HFF-Myc (cell line): ENCODE measurements around the gene SYTL1.

Experiments used
- DNase-seq: peaks from one replicate; pipeline ENCODE4 v3.0.0-alpha.2; 2011; ENCODE audit warnings: low read depth; ENCODE audit errors: extremely low read depth
- H3K4me3 ChIP-seq: replicated peaks from 2 replicates; pipeline ENCODE4 v1.5.1; 2011; ENCODE audit warnings: low read depth, mild to moderate bottlenecking, control low read depth, low read length
- TF ChIP-seq, protein P1 (sequence below): IDR thresholded peaks from 2 replicates; pipeline ENCODE4 v1.5.1; 2012; ENCODE audit warnings: mild to moderate bottlenecking, low read depth, low read length, control low read depth; ENCODE audit errors: missing control alignments

The SYTL1 gene

DNA sequence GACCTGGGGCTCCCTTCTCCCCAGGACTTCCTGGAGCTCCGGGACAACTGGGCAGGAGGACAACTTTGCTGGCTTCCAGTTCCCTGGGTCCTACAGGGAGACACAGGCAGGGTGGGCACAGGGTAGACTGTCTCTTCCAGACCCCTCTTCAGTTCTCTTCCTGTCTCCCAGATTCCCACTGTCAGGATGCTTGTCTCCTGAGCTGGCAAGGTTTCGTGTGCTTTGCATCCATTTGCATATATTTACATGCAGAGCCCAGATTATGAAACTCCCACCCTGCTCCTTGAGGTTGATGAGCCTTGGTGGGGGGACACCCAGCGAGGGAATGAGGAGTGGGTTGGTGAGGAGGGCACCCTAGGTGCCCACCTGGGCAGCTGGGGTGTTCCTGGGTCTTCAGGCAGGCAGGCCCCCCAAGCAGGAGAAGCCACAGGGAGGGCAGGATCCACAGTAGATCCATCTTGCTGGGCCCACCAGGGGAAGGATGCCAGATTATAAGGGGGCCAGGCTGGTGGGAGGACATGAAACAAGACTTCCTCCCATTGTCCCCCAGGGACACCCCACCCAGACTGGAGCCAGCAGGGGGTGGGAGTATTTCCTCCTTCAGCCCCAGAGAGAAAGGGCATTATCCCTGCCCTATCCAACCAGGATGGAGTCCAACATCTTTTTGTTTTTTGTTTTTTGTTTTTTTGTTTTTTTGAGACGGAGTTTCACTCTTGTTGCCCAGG lies 32.7 kb downstream of the SYTL1 start, which contains the start of gene FCN3:
FCN3 (minus strand) TSS at position 463 of the 725 bp plus-strand sequence; CDS start at position 457, 6 bp downstream.
- TF ChIP-seq, protein P1, sequence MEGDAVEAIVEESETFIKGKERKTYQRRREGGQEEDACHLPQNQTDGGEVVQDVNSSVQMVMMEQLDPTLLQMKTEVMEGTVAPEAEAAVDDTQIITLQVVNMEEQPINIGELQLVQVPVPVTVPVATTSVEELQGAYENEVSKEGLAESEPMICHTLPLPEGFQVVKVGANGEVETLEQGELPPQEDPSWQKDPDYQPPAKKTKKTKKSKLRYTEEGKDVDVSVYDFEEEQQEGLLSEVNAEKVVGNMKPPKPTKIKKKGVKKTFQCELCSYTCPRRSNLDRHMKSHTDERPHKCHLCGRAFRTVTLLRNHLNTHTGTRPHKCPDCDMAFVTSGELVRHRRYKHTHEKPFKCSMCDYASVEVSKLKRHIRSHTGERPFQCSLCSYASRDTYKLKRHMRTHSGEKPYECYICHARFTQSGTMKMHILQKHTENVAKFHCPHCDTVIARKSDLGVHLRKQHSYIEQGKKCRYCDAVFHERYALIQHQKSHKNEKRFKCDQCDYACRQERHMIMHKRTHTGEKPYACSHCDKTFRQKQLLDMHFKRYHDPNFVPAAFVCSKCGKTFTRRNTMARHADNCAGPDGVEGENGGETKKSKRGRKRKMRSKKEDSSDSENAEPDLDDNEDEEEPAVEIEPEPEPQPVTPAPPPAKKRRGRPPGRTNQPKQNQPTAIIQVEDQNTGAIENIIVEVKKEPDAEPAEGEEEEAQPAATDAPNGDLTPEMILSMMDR = no peak
- no peak for DNase-seq
- no peak within 1 kb of the TSS for H3K4me3 ChIP-seq

DNA sequence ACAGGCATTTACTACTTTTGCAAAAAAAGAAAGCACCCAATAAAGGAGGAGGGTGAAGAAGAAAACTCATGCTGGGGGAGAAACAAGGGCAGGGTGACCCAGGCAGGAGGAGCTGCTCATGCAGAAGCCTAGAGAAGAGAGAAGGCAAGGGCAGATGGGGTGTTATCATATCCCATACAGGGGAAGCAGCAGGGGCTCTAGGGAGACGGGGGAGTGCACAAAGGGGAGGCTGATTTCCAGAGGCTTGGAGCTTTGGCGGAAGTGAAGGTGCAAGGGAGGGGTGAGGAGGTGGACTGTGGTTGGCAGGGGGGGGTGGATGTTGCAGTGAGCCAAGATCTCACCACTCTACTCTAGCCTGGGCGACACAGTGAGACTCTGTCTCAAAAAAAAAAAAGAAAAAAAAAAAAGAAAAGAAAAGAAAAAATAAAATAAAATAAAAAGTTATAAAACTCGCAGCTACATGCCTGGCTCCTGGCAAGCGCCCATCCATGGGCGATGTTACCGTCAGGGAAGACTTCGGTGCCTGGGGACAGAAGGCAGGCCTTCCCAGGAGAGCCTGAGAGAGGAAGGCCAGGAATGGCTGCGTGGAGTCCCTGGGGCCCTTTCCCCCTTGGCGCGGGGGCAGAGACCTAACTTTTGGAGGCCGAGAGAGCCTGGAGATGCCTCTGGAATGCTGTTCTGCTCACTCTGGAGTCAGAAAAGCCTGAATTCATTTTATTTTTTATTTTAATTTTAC lies 36.1 kb downstream of the SYTL1 start:
- TF ChIP-seq, protein P1 = no peak
- DNase-seq = no peak
- no peak overlapping the region for H3K4me3 ChIP-seq

DNA sequence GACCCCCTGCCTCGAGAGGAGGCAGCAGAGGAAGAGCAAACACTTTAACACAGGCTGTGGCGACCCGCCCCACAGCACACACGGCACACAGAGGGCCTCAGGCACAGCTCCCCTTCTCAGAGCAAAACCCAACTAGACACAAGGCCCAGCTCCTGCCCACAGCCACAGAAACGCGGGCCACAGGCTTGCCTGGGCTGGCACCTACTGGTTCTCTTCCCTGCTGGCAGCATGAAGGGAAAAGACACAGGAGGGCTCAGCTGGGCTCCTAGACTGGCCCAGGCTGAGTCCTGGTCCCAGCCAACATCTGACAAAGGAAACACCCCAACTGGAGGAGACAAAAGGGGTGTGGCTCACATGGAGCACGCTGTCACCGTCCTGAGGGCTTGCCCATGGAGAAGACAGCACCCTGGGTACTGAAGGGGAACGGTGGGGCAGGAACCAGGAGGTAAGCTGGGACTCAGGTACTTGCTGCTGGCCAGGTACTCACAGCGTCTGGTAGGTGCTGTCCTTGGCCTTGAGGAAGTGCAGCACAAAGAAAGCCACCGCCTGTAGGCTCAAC lies 37.8 kb downstream of the SYTL1 start:
- TF ChIP-seq, protein P1 = no peak
- DNase-seq = no peak
- no peak overlapping the region for H3K4me3 ChIP-seq

DNA sequence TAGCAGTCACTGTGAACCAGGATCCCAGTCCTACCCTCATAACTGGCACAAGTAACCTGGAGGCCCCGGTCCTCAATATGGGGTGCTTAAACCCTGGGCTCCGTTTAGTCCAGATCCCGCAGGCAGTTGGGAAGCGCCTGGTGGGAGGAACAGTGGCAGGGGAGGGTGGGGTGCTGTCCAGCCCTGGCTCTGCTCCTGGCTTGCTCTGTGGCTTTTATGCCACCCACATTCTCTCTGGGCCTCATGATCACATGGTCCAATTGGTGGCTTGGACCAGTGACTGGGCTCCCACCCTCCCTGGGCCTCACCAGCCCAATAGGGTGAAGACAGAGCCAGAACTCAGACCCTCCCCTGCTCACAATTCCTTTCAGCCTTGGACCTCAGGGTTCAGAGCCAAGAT lies 38.4 kb downstream of the SYTL1 start:
- no peak for DNase-seq
- TF ChIP-seq, protein P1 = no peak
- H3K4me3 ChIP-seq = no peak overlapping the region

DNA sequence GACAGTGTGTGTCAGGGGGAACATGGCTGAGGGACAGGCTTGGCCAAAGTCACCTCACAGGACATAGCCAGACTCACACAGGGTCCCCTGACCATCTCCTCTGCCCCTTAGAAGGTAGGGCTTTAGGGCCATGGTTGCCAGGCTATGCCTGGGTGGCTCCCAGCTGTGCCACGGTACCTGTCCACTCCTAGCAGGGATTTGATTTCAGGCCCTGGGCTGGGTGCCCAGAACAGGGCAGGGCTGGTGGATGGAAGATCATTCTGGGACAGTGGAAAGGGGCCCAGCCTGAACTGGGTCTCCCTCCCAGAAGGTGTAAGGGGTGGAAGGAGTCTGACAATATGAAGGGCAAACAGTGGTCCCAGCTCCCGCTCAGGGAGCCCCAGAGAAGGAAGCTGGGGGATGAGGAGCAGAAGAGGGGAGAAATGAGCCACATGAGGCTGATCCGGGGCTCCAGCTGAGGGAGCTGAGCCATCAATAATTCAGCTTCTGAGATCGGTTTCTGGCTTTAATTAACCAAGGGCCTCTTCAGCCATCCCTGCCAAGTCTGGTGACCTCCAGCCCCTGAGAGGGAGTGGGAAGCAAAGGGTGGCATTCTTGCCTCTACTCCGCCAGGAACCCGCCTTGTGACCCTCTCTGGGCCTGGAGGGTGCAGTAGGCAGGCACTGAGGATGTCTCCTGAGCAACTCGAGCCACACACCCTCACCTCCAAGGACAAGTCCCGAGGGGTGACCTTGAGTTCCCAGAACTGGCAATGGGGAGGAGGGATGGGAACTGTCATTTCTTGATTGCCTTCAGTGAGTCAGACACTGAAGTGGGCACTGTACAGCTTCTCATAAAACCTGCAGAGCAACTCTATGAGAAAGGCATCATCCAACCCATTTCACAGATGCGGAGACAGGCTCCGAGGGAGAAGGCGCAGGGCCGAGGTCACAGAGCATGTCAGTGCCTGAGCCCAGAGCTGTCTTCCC lies 39.2 kb downstream of the SYTL1 start:
- H3K4me3 ChIP-seq = no peak overlapping the region
- no peak for DNase-seq
- TF ChIP-seq, protein P1 = no peak
